Liver (tissue), 3 donors: ENCODE data around the gene ZNF487.

Experiments used
- ATF3 ChIP-seq: IDR thresholded peaks from 2 replicates; pipeline ENCODE4 v1.6.1; 2016; ENCODE audit warnings: antibody characterized with exemption
- CTCF ChIP-seq: fragments of 150-350 bp; IDR thresholded peaks from 2 replicates; pipeline ENCODE4 v1.5.1; 2017; ENCODE audit warnings: improper control_type of control experiment, low read depth, low read length; ENCODE audit not compliant: missing input control
- JUND ChIP-seq, 2 donors: IDR thresholded peaks; 2 replicates each; pipeline ENCODE4 v1.6.1; 2016; ENCODE audit warnings: antibody characterized with exemption in 2 of 2
- donor health status: healthy.
- donor health status: healthy.

GRCh38 chr10:43399320-43400310 is 37.3 kb upstream of the ZNF487 start:
- no peak for TF ChIP-seq CTCF
- peak; percentile 25 to 63 for TF ChIP-seq JUND (IDR thresholded peaks at IDR 0.05)
- TF ChIP-seq ATF3: no peak
